ENCODE measurements around the gene CLSTN1.
"Not testable (repeated sequence)": the region's sequence is repeated elsewhere in the genome, so short reads cannot be mapped to it uniquely, and the experiment has no call there.

The CLSTN1 gene

DNA sequence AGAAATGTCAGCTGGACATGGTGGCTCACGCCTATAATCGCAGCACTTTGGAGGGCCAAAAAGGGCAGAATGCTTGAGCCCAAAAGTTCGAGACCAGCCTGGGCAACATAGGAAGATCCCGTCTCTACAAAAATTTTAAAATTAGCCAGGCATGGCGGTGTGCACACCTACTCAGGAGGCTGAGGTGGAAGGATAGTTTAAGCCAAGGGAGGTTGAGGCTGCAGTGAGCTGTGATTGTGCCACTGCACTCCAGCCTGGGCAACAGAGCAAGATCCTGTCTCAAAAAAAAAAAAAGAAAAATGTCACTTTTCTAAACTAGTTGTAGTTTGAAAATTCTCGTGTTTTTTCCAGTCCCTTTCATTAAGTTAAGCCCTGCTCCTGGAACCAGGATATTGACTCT lies 9.1 kb downstream of the CLSTN1 start:
- DNase-seq (ENCODE audit: insufficient read length, low spot score) (no peak), FAIRE-seq (no peak)
- TF ChIP-seq, protein P1, sequence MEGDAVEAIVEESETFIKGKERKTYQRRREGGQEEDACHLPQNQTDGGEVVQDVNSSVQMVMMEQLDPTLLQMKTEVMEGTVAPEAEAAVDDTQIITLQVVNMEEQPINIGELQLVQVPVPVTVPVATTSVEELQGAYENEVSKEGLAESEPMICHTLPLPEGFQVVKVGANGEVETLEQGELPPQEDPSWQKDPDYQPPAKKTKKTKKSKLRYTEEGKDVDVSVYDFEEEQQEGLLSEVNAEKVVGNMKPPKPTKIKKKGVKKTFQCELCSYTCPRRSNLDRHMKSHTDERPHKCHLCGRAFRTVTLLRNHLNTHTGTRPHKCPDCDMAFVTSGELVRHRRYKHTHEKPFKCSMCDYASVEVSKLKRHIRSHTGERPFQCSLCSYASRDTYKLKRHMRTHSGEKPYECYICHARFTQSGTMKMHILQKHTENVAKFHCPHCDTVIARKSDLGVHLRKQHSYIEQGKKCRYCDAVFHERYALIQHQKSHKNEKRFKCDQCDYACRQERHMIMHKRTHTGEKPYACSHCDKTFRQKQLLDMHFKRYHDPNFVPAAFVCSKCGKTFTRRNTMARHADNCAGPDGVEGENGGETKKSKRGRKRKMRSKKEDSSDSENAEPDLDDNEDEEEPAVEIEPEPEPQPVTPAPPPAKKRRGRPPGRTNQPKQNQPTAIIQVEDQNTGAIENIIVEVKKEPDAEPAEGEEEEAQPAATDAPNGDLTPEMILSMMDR (IDR thresholded peaks at IDR 0.05; ENCODE audit: insufficient read depth, missing control alignments): no peak

DNA sequence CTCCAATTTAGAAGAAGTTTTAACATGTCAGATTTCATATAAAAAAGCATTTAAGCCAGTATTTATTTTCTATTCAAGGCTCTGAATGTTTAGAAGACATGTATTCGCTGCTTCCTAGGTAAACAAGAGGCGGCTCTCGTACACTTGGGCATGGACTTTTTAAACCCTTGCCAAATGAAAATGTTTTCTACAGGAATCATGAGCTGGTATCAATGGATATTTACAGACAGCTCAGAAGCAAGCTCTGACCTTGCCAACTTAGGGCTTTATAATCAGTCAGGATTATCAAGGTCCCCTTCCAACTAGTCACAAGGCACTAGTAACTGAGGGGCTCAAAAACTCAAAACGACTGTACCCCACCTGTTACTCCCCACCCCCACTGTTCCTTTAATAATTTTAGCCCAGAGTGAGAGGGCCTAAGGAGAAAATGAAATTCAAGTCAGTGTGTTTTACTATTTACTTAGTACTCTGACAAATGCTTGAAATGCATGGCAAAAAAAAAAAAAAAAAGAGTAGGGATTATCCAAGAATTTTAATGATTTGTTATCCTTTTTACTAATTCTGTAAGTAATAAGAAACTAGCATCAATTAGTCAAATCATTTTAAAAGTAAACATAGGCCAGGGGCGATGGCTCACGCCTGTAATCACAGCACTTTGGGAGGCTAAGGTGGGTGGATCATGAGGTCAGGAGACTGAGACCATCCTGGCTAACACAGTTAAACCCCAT lies 12.4 kb downstream of the CLSTN1 start:
- DNase-seq (ENCODE audit: insufficient read length, low spot score) (no peak), FAIRE-seq (no peak)

DNA sequence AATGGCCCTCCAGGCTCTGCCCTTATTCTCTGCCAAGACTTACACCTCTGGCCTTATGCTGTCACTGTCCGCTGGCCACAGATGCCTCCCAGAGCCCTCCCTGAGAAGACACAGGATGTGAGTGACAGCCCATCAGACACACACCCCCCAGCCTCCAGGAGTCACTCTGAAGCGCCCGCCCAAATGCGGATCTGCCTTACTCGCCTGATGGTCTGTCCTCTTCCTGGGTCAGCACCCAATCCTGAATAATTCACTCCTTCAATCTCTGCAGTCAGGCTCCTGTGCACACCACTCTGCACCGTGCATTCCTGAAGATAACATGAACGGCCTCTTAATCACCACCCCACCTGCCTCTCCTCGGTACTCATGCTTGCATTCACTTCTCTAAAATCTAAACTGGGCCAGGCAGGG lies 14.7 kb downstream of the CLSTN1 start:
- TF ChIP-seq, protein P1 (IDR thresholded peaks at IDR 0.05; ENCODE audit: insufficient read depth, missing control alignments): no peak
- DNase-seq (ENCODE audit: insufficient read length, low spot score): no peak
- FAIRE-seq: no peak

More for the DNA sequence above, 12.4 kb downstream of the CLSTN1 start:
- TF ChIP-seq, protein P1 (IDR thresholded peaks at IDR 0.05; ENCODE audit: insufficient read depth, missing control alignments): no peak

DNA sequence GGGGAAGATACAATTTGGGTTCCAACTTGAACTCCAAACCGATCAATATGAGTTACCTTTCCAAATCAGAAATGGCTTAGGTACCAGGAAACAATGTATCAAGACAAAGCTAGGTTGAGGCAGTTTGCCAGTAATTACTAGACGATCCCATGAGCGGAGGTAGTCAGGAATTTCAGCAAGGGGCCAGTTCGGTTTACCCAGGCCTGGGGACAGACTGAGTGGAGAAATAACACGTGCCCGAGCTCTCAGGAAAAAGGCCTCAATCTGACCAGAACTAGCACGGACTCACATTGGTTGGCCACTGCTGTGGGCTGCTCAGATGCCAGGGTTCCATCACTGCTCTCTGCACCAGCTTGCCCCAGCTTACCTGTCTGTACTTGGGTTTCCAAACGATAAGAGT lies 15.3 kb downstream of the CLSTN1 start:
- DNase-seq (ENCODE audit: insufficient read length, low spot score) (no peak), FAIRE-seq (no peak)
- TF ChIP-seq, protein P1 (IDR thresholded peaks at IDR 0.05; ENCODE audit: insufficient read depth, missing control alignments): no peak

DNA sequence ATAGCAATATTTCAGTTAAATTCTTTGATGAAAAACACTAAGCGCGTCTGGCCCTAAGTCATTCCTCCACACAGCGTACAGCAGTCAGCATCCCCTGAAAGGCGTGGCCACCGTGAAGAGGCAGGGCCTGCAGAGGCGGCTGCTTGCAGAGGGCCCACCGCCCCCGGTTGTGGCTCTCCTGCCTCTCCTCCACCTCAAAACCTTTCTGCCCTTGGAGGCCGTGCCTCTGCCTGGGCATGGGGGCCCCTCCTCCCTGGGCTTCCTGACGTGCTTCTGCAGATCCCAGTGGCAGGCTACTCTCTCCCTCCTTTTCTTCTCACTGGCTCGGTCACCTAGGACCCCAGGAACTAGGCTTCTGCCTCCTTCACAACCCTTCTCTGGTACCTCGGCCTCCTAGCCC lies 16.2 kb downstream of the CLSTN1 start:
- TF ChIP-seq, protein P1 (IDR thresholded peaks at IDR 0.05; ENCODE audit: insufficient read depth, missing control alignments): no peak

DNA sequence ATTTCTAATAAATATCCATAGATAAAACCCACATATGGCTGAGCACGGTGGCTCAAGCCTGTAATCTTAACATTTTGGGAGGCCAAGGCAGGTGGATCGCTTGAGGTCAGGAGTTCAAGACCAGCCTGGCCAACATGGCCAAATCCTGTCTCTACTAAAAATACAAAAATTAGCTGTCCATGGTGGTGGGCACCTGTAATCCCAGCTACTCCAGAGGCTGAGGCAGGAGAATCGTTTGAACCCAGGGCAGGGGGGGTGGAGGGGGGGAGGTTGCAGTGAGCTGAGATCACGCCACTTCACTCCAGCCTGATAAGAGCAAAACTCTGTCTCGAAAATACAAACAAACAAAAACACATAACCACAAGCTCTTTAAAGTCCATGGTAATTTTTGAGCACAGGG lies 17.8 kb downstream of the CLSTN1 start:
- DNase-seq (ENCODE audit: insufficient read length, low spot score); FAIRE-seq: not testable (repeated sequence)

More for the DNA sequence above, 16.2 kb downstream of the CLSTN1 start:
- DNase-seq (ENCODE audit: insufficient read length, low spot score) (no peak), FAIRE-seq (no peak)

DNA sequence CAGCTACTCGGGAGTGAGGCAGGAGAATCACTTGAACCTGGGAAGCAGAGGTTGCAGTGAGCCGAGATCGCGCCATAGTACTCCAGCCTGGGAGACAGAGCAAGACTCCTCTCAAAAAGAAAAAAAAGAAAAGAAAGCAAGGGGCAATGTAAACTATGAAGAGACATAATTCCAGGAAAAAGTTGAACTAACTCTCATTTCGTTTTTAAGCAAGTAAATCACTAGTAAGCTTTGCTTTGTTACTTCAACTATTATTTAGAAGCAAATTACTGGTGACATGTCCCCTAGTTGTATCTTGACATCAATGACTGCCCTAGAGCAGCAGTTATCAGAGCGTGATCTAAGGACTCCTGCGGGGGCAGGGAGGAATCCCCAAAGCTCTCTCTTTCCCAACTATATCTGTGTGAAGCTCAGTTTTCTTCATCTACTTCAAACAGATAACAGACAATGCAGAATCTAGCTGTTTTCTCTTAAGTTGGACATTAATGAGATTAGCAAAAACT lies 18.7 kb downstream of the CLSTN1 start:
- TF ChIP-seq, protein P1 (IDR thresholded peaks at IDR 0.05; ENCODE audit: insufficient read depth, missing control alignments): no peak
- DNase-seq (ENCODE audit: insufficient read length, low spot score) (no peak), FAIRE-seq (no peak)

DNA sequence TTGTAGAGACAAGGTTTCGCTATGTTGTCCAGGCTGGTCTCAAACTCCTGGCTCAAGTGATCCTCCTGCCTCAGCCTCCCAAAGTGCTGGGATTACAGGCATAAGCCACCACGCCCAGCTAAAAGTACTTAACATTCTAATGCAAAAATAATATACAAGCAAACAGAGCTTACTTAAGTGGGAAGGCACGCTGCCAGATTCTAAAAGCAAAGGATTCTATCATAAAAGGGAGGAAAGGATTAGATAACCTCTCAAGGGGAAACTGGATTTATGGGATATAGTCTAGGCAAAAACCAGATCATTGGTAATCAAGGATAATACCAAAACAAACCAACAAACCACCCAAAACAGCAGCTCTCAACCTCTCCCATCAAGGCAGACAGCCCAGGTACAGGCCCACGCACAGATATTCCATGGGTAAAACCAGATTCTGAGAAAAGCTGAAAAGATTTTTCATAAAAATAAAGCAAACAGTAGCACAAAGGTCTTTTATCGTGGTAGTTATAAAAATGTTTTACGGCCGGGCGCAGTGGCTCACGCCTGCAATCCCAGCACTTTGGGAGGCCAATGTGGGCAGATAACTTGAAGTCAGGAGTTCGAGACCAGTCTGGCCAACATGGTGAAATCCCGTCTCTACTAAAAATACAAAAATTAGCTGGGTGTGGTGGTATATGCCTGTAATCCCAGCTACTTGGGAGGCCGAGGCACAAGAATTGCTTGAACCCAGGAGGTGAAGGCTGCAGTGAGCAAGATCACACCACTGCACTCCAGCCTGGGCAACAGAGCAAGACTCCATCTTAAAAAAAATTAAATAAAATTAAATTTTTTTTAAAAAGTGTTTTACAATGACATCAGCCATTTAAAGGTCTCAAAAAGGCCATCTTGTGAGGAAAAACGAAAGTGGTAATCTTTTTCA lies 20.5 kb downstream of the CLSTN1 start:
- DNase-seq (ENCODE audit: insufficient read length, low spot score); FAIRE-seq: not testable (repeated sequence)

All from D721Med (cell line).